ENCODE data around the gene ASPG. TPM values are rescaled to one million over a fixed set of nuclear protein-coding genes. Genes with fewer than 3 reads are reported as not detected.

ASPG gene
- total and polyA plus RNA-seq, 4 donors, result 0.13 to 2.2 (median 0.92) TPM

GRCh38 chr14:104138718-104139459, 53.4 kb downstream of the ASPG start:
- Histone ChIP-seq H3K9me3 (ENCODE audit: control insufficient read depth, low read length) (no peaks in the 10 kb centered on the region), H3K27ac (ENCODE audit: low read depth in 1 of 2, low read length in 2 of 2) (no peak overlapping the region), H3K4me3 (ENCODE audit: low read length in 2 of 2) (peak overlapping the region in 1 of 2 donors; percentile 21), H3K4me1 (ENCODE audit: control insufficient read depth in 1 of 2, insufficient read depth in 2 of 2, low read length in 2 of 2) (no peaks in the 10 kb centered on the region), H3K27me3 (ENCODE audit: control insufficient read depth in 1 of 2, insufficient read depth in 2 of 2, low read length in 1 of 2) (no peaks in the 10 kb centered on the region), H3K36me3 (ENCODE audit: control insufficient read depth in 1 of 2, insufficient read depth in 2 of 2, low read length in 1 of 2) (no peaks in the 10 kb centered on the region)
- DNase-seq, result peak; percentile 48 to 70
- no peak for ATAC-seq (ENCODE audit: low FRiP score)
- intact Hi-C loops (cut with DNase I), result loop anchor here (5.0 kb wide), 2 partner anchors 423 to 498 kb away; no protein-coding TSS in a partner anchor
- 1 to 3% methylated on average over 66 to 73 of the region's 73 CpGs for WGBS, 2 donors

DNA sequence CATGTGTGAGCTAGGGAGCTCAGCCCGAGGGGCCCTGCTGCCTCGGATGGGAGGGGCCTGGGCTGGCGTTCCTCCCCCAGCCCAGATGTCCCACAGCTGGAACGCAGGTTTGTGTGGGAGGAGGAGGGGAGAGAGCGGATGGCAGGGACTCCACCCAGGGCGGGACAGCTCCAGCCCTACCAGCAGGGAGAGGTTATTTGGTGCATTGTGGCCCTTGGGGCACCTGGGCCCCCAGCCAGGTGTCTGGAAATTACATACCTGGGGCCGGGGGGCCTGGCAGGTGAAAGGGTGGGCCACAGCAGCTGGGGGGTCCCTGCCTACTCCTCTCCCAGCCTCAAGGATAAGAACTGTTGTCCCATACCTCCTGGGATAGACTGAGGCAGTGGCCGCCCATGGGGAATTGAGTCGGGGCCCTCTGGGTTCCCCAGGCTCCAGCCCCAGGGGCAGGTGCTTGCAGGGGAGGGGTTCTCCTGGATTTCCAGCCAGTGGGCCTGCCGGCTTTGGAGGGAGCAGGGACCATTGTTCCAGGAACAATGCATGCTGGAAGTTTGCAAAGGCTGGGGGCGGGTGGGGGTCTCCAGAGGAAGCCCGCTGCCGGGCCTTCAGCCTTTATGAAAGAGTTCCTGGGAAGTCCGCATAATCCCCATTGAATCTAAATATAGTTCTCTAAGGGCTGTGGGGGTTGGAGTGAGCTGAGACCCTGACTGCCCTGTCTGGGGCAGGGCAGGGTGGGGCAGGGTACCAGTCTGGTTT, 54.1 kb downstream of the ASPG start:
- no peak overlapping the region for H3K27ac ChIP-seq (ENCODE audit: low read depth in 1 of 2, low read length in 2 of 2)
- DNase-seq, result peak; percentile 27 to 72
- ATAC-seq (ENCODE audit: low FRiP score), result no peak
- H3K4me1 ChIP-seq (ENCODE audit: control insufficient read depth in 1 of 2, insufficient read depth in 2 of 2, low read length in 2 of 2), result no peaks in the 10 kb centered on the region
- H3K36me3 ChIP-seq (ENCODE audit: control insufficient read depth in 1 of 2, insufficient read depth in 2 of 2, low read length in 1 of 2), result no peaks in the 10 kb centered on the region
- WGBS, 2 donors, result 35 to 43% methylated on average over 13 to 14 of the region's 14 CpGs
- intact Hi-C loops (cut with DNase I), result loop anchor here (5.0 kb wide), 2 partner anchors 423 to 498 kb away; no protein-coding TSS in a partner anchor
- H3K4me3 ChIP-seq (ENCODE audit: low read length in 2 of 2), result no peak overlapping the region
- no peaks in the 10 kb centered on the region for H3K27me3 ChIP-seq (ENCODE audit: control insufficient read depth in 1 of 2, insufficient read depth in 2 of 2, low read length in 1 of 2)
- no peaks in the 10 kb centered on the region for H3K9me3 ChIP-seq (ENCODE audit: control insufficient read depth, low read length)

GRCh38 chr14:104140213-104140462, 54.6 kb downstream of the ASPG start:
- intact Hi-C loops (cut with DNase I), result no loop called here
- H3K4me1 ChIP-seq (ENCODE audit: control insufficient read depth in 1 of 2, insufficient read depth in 2 of 2, low read length in 2 of 2), result no peaks in the 10 kb centered on the region
- no peaks in the 10 kb centered on the region for H3K27me3 ChIP-seq (ENCODE audit: control insufficient read depth in 1 of 2, insufficient read depth in 2 of 2, low read length in 1 of 2)
- H3K36me3 ChIP-seq (ENCODE audit: control insufficient read depth in 1 of 2, insufficient read depth in 2 of 2, low read length in 1 of 2), result no peaks in the 10 kb centered on the region
- H3K27ac ChIP-seq (ENCODE audit: low read depth in 1 of 2, low read length in 2 of 2), result no peak overlapping the region
- no peak for ATAC-seq (ENCODE audit: low FRiP score)
- no peak overlapping the region for H3K4me3 ChIP-seq (ENCODE audit: low read length in 2 of 2)
- peak; percentile 26 to 27 for DNase-seq
- WGBS, 2 donors, result 78 to 84% methylated on average over 6 of the region's 6 CpGs
- no peaks in the 10 kb centered on the region for H3K9me3 ChIP-seq (ENCODE audit: control insufficient read depth, low read length)

- intact Hi-C loops (cut with DNase I), result no loop called here
- no peaks in the 10 kb centered on the region for H3K4me1 ChIP-seq (ENCODE audit: control insufficient read depth in 1 of 2, insufficient read depth in 2 of 2, low read length in 2 of 2)
- ATAC-seq (ENCODE audit: low FRiP score), result no peak
- 85 to 89% methylated on average over 12 of the region's 12 CpGs for WGBS, 2 donors
- H3K36me3 ChIP-seq (ENCODE audit: control insufficient read depth in 1 of 2, insufficient read depth in 2 of 2, low read length in 1 of 2), result no peaks in the 10 kb centered on the region
- no peaks in the 10 kb centered on the region for H3K9me3 ChIP-seq (ENCODE audit: control insufficient read depth, low read length)
- H3K27ac ChIP-seq (ENCODE audit: low read depth in 1 of 2, low read length in 2 of 2), result no peak overlapping the region
- DNase-seq, result peak; percentile 36 to 73
- no peaks in the 10 kb centered on the region for H3K27me3 ChIP-seq (ENCODE audit: control insufficient read depth in 1 of 2, insufficient read depth in 2 of 2, low read length in 1 of 2)
- no peak overlapping the region for H3K4me3 ChIP-seq (ENCODE audit: low read length in 2 of 2)
These were observed 55.2 kb downstream of the ASPG start for GRCh38 chr14:104140463-104141331.

- intact Hi-C loops (cut with DNase I), result no loop called here
- no peaks in the 10 kb centered on the region for H3K27me3 ChIP-seq (ENCODE audit: control insufficient read depth in 1 of 2, insufficient read depth in 2 of 2, low read length in 1 of 2)
- ATAC-seq (ENCODE audit: low FRiP score) (no peak), DNase-seq (peak in 1 of 2 donors; percentile 69)
- no peaks in the 10 kb centered on the region for H3K9me3 ChIP-seq (ENCODE audit: control insufficient read depth, low read length)
- H3K4me3 ChIP-seq (ENCODE audit: low read length in 2 of 2), result no peak overlapping the region
- H3K36me3 ChIP-seq (ENCODE audit: control insufficient read depth in 1 of 2, insufficient read depth in 2 of 2, low read length in 1 of 2), result no peaks in the 10 kb centered on the region
- no peaks in the 10 kb centered on the region for H3K4me1 ChIP-seq (ENCODE audit: control insufficient read depth in 1 of 2, insufficient read depth in 2 of 2, low read length in 2 of 2)
- WGBS, 2 donors, result 88 to 90% methylated on average over 15 of the region's 15 CpGs
- no peak overlapping the region for H3K27ac ChIP-seq (ENCODE audit: low read depth in 1 of 2, low read length in 2 of 2)
These were observed 56.2 kb downstream of the ASPG start for GRCh38 chr14:104141621-104142091.

GRCh38 chr14:104142136-104142945, 56.8 kb downstream of the ASPG start:
- intact Hi-C loops (cut with DNase I), result no loop called here
- no peaks in the 10 kb centered on the region for H3K27me3 ChIP-seq (ENCODE audit: control insufficient read depth in 1 of 2, insufficient read depth in 2 of 2, low read length in 1 of 2)
- no peak overlapping the region for H3K27ac ChIP-seq (ENCODE audit: low read depth in 1 of 2, low read length in 2 of 2)
- no peaks in the 10 kb centered on the region for H3K36me3 ChIP-seq (ENCODE audit: control insufficient read depth in 1 of 2, insufficient read depth in 2 of 2, low read length in 1 of 2)
- peak in 1 of 2 donors; percentile 63 for DNase-seq
- WGBS, 2 donors, result 84% methylated on average over 11 of the region's 11 CpGs
- no peak overlapping the region for H3K4me3 ChIP-seq (ENCODE audit: low read length in 2 of 2)
- no peaks in the 10 kb centered on the region for H3K9me3 ChIP-seq (ENCODE audit: control insufficient read depth, low read length)
- ATAC-seq (ENCODE audit: low FRiP score), result no peak
- H3K4me1 ChIP-seq (ENCODE audit: control insufficient read depth in 1 of 2, insufficient read depth in 2 of 2, low read length in 2 of 2), result no peaks in the 10 kb centered on the region

DNA sequence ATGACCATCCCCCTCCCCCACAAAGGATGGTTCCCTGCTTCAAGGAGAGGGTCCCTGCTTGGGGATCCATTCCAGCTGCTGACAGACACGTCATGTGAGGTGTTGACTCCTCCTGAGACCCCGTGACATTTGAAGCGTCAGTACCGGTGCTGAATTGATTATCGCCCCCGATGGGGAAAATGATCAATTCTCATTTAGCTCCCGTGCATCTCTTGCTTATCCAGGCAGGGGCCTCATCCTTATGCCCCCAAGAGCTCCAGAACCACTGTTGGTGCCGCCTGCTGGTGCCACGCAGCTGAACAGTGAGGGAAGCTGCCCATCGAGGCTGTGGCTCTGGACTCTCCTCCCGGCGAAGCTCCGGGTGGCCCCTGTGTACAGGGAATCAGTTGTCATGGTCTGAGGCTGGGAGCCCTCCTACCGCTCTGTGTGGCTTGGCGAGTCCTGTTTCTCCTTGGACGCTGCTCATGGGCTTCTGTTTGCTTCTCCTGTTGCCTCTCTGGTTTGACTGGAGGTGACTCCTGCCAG, 57.5 kb downstream of the ASPG start:
- WGBS, 2 donors, result 72 to 74% methylated on average over 16 of the region's 16 CpGs
- H3K27me3 ChIP-seq (ENCODE audit: control insufficient read depth in 1 of 2, insufficient read depth in 2 of 2, low read length in 1 of 2), result no peaks in the 10 kb centered on the region

More for the DNA sequence above, 57.5 kb downstream of the ASPG start:
- H3K9me3 ChIP-seq (ENCODE audit: control insufficient read depth, low read length), result no peaks in the 10 kb centered on the region
- no peaks in the 10 kb centered on the region for H3K4me1 ChIP-seq (ENCODE audit: control insufficient read depth in 1 of 2, insufficient read depth in 2 of 2, low read length in 2 of 2)
- no peaks in the 10 kb centered on the region for H3K36me3 ChIP-seq (ENCODE audit: control insufficient read depth in 1 of 2, insufficient read depth in 2 of 2, low read length in 1 of 2)
- no peak overlapping the region for H3K27ac ChIP-seq (ENCODE audit: low read depth in 1 of 2, low read length in 2 of 2)
- H3K4me3 ChIP-seq (ENCODE audit: low read length in 2 of 2), result no peak overlapping the region
- ATAC-seq (ENCODE audit: low FRiP score) (no peak), DNase-seq (peak in 1 of 2 donors; percentile 66)
- intact Hi-C loops (cut with DNase I), result no loop called here

All from aorta (tissue), 5 donors.